Endometrial microvascular endothelial cells (primary cell): ENCODE results near the gene PAQR5. TPM values are rescaled to one million over a fixed set of nuclear protein-coding genes. Genes with fewer than 3 reads are reported as not detected.
"Not testable (repeated sequence)": the region's sequence is repeated elsewhere in the genome, so short reads cannot be mapped to it uniquely, and the experiment has no call there.

ENCODE experiments used
- in situ Hi-C: cut with HindIII; loops from 2 replicates; pipeline ENCODE4 v1.10.0; 2017; ENCODE audit warnings: low sequenced_read_pairs, low pct_unique_long_range_greater_than_20kb; ENCODE audit errors: inconsistent ontology term
- total RNA-seq: library from RNA; depleted of rRNA; stranded (reverse); fragments of >200 nt; gene quantifications from one replicate; pipeline ENCODE4 v1.2.3, GENCODE V29; 2015; ENCODE audit errors: inconsistent ontology term

Gene PAQR5
- total RNA-seq, 1 donor from 2014 or later = 0.09 TPM

- in situ Hi-C loops = no loop called here
Observed at GRCh38 chr15:69439623-69440022, 140.9 kb downstream of the PAQR5 start.

- in situ Hi-C loops = no loop called here
Observed at GRCh38 chr15:69443032-69443611, 144.4 kb downstream of the PAQR5 start.

- in situ Hi-C loops = no loop called here
Observed at GRCh38 chr15:69444686-69445085, 146.0 kb downstream of the PAQR5 start.

- in situ Hi-C loops = no loop called here
Observed at GRCh38 chr15:69446953-69447352, 148.2 kb downstream of the PAQR5 start.

GRCh38 chr15:69450221-69450620 lies 151.5 kb downstream of the PAQR5 start:
- in situ Hi-C loops = not testable (repeated sequence)

- in situ Hi-C loops = no loop called here
Observed at GRCh38 chr15:69450968-69451695, 152.4 kb downstream of the PAQR5 start.

GRCh38 chr15:69451951-69452691 lies 153.4 kb downstream of the PAQR5 start:
- in situ Hi-C loops = no loop called here

GRCh38 chr15:69452692-69453521 lies 154.2 kb downstream of the PAQR5 start, which contains the start of gene RPLP1:
Gene RPLP1 (plus strand): TSS chr15:69452818. CDS start chr15:69452949, 131 bp downstream.
- in situ Hi-C loops = no loop called here

GRCh38 chr15:69454953-69455352 lies 156.2 kb downstream of the PAQR5 start:
- in situ Hi-C loops = no loop called here

GRCh38 chr15:69456208-69457166 lies 157.8 kb downstream of the PAQR5 start:
- in situ Hi-C loops = no loop called here

Other genes with a start within 250 kb of the PAQR5 start
- gene GLCE, start 138.3 kb upstream of the PAQR5 start, total RNA-seq = 103 TPM
- gene KIF23, start 115.4 kb downstream of the PAQR5 start, total RNA-seq = 48.8 TPM
- 438 TPM for gene RPLP1, start 153.9 kb downstream of the PAQR5 start, total RNA-seq